Measurements from ENCODE around the gene BMX.
A peak's percentile ranks its signal among the peaks of the same experiment; 100 is the strongest.

Gene BMX

DNA sequence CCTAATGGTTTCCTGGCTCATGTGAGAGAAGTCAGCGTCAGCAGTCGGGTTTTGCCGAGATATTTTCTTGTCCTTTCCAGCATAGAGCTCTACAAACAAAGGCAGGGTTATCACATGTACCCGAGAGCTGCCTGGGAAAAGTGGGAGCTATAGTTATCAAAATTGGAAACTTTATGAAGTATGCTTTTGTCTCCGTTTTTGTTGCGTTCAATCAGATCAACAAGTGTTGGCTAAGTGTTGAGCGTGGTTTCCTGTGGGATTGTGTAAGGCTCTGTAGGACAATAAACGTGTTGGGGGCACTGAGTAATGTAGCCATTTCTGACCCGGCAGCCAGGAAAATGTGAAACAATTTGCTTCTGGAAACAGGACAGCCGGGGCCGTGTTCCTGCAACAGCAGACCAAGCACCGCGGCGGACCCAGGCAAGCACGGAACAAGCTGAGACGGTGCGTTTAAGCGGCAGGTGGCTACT is at the start of gene BMX:
TSS of gene BMX (plus strand) at position 311 of the 470 bp plus-strand sequence. CDS start 7,547 bp downstream, outside the sequence.
- no peak for DNase-seq (ENCODE audit: low read depth in 3 of 3)

DNA sequence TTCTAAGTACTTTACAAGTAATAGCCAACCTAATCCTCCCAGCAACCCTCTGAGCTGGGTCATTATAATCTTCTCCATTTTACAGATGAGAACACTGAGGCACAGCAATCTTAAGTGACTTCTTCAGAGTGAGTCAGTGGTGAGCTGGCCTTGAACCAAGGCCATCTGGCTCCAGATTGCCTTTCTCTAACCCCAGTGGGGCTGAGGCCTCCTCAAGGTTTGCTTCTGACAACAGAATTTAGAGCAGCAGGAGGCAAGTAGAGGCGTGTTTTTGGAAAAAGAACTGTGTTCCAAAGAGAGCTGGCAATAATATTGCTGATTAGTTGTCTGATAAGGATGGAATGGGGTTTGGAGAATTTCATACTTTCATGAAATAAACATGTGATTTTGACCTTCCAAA is 48.7 kb upstream of the BMX start:
- DNase-seq (ENCODE audit: low read depth in 3 of 3) = no peak

DNA sequence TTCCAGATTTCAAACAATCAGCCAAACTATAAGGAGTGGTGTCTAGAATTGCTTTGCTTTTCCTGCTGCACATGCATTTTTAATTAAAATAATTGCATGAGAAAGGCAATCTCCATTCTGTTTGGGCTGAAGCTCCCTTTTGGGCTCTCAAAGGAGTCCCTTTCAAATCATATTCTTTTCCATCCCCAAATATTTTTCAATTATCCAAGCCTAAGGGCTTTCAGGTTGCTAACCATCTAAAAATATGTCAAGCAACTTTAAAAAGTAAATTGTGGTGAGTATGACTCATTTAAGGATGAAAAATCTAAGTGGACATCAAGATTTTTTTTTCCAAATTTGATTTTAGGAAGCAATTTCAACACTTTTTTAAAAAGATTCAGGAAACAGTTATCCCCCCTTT is 35.9 kb upstream of the BMX start:
- no peak for DNase-seq (ENCODE audit: low read depth in 3 of 3)

DNA sequence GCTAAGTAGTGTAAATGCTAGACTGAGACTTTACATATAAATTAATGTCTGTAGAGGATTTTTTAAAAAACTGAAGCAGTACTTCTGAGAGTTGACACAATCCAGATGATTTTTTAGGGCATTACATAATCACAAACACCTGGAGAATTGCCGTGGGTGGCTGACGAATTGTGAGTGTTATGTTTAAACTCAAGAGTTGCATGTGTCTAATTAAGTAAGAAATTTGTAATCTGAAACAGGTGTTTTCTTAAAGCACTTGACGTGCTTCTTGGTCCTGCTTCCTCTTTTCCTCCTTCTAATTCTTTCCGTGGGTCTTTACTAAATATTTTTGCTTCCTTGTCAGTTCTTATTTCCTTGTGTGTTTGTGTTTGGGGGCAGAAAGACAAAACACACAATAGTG is 35.3 kb upstream of the BMX start:
- DNase-seq (ENCODE audit: low read depth in 3 of 3) = no peak

DNA sequence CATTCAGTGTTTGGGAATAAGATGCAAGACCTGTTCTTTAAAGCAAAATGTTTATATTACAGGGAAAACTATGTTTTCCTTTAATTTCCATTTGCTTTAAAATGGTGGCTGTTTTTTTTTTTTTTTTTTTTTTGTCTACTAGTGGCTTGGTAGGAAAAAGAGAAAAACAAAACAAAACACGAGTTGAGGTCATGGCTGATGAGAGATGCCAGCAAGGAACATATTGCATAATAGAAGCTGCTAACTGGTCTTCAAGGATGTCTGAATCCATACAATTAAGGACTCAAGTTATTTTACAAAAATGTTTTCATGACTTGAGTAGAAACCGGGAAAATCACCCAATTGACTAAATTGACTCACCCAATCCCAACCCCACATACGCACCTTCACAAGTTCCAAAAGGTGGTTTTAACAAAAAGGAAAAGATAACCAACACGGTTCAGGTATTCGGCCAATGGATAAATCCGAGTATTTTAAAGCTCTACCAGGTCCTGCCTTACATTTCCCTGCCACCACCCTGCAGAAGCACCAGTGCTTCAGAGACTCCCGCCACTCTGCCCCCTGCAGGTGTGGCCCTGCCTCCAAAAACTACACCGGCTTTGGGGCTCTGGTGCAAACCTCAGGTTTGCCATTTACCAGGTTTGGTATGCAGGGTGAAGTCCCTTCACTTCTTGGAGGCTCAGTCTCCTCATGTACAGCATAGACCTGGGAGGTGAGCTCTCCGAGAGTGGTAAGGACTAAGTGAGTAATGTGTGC is 34.5 kb upstream of the BMX start:
- no peak for DNase-seq (ENCODE audit: low read depth in 3 of 3)

DNA sequence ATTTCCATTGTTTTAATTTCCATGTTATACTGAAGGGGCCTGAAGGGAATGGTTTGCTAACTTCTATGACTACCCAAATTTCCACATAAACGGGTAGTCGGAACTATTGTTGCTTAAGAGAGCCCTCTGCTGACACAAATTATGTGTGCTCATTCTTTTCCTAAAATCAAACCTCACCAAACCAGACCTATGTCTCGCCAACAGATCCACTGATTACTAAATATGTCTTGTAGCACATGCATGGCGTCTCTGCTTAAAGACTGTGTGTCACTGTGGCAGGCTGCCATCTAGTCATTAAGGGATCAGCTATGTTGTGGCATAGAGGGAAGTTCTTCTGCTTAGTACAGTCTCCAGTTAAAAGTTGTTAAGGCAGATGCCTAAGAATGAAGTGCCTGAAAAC is 32.6 kb upstream of the BMX start:
- no peak for DNase-seq (ENCODE audit: low read depth in 3 of 3)

DNA sequence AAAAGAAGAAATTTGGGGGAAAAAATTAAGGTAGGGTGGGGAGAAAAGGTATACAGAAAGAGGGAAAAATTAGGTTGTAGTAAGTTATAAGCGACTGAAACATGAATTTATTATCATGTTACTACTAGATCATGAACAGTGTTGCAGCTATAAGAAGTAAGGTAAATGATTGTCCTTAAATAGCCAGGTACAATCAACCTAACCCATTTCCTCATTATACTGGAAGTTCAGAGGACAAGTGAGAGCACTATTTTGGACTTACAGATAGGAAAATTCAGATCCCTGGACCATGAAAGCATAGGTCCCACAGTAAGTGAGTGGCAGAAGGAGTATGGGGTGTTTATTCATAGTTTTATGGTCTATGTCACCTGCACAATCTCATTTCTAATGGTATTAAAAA is 31.0 kb upstream of the BMX start:
- no peak for DNase-seq (ENCODE audit: low read depth in 3 of 3)

DNA sequence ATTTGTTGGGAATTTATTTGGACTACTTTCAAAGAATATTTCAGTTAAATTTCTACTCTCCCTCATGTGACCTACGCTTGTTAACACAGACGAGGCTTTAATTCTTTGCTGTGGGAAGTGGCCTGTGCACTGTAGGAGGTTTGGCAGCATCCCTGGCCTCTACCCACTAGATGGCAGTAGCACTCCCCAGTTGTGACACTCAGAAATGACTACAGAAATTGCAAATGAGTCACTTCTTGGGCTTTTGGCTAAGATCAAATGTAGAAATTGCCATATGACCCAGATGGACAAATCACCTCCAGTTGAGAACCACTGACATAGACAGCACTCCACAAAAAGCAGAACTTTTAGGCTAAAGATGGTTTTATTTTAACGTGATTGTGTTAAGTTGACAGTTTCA is 29.6 kb upstream of the BMX start:
- peak in 2 of 3 experiments; percentile 11 to 17 for DNase-seq (ENCODE audit: low read depth in 3 of 3)

DNA sequence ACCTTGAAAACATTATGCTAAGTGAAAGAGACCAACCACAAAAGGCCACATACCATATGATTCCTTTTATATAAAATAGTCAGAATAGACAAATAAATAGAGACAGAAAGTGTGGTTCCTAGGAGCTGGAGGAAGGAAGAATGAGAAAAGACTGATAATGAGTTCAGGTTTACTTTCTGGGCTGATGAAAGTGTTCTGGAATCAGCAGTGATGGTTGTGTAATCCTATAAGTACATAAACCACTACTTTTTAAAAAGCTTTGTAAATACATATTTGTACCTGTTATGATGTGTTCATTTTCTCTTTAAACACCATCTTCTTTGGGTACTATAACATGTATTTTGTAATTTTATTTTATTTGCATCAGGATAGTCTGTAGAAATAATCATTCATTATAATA is 28.1 kb upstream of the BMX start:
- DNase-seq (ENCODE audit: low read depth in 3 of 3) = no peak

DNA sequence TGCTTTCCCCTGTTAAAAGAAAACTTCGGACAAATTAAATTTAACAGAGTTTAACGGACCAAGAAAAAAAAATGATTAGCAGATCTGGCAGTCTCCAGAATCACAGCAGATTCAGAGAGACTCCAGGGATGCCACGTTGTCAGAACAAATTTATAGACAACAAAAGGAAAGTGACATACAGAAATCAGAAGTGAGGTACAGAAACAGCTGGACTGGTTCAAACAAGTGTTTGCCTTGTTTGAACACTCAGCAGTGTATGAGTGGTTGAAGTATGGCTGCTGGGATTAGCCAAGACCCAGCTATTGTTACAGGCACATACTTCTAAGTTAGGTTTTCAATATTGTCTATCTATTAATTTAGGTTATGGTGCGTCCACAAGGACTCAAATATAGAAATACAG is 26.6 kb upstream of the BMX start:
- no peak for DNase-seq (ENCODE audit: low read depth in 3 of 3)

DNA sequence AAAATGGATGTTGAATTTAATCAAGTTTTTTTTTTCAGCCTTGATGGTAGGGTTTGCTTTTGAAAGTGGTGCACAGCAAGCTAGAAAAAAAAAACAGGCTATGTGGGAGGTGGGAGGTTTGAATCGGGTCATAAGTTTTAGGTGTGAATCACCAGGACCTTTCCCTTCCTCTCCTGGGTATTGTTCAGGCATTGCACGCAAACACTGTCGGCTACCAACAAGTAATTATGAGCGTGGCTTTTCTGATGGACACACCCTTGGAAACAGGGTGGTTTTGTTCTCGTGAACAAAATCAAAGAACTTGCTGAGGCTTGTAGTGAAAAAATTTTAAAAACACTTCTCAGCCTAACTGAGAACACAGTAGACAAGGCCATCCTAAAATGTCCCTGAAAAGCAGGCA is 25.6 kb upstream of the BMX start:
- no peak for DNase-seq (ENCODE audit: low read depth in 3 of 3)

DNA sequence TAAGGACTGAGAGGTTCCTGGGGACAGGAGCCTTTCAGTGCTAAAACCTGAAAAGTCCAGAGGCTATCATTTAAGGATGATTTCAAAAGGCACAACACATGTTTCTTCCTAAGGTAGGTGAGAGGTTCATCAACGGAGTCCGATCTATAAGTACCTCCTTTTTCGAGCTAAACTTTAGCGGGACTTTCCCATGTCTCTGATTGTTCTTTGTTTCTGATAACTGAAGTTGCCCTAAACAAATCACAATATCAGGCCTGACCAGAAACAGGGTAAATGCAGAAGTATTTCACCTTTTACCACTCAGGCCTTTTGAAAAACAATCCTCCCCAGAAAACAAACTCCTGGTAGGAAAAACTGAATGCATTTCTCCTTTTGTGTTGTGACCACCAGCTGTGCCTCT is 25.1 kb upstream of the BMX start:
- no peak for DNase-seq (ENCODE audit: low read depth in 3 of 3)

DNA sequence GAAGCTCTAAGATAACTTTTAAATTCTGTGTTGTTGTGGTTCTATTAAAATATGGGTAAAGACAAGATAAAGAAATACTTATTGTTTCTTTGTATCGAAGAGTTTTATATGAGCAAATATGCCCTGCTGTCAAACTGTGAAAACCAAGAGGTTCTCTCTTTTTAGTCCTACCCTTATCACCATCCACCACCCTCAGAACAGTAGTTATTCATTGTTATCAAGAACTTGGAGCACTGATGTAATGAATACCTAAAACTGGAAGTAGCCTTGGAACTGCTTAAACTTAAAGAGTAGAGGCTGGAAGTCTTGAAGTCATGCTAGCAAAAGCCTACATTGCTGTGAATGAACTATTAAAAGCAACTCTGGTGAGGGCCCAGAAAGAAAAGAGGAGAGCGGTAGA is 16.7 kb upstream of the BMX start:
- DNase-seq (ENCODE audit: low read depth in 3 of 3) = no peak

DNA sequence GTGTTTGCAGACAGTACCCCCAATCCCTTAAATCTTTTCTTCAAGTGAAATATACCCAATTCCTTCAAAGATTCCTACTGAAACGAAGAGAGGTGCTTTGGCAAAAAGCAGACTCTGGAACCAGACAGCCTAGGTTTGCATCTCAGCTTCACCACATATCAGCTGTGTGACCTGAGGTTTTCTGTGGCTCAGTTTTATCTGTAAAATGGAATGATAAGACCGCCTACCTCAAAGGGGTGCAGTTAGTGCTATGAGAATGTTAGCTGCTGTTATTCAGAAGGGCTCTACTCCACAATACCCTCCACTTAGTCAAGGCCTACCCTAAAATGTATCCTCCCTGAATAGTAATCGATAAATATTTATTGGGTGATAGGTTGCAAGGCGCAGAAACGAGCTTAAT is 8.1 kb upstream of the BMX start:
- DNase-seq (ENCODE audit: low read depth in 3 of 3) = no peak

DNA sequence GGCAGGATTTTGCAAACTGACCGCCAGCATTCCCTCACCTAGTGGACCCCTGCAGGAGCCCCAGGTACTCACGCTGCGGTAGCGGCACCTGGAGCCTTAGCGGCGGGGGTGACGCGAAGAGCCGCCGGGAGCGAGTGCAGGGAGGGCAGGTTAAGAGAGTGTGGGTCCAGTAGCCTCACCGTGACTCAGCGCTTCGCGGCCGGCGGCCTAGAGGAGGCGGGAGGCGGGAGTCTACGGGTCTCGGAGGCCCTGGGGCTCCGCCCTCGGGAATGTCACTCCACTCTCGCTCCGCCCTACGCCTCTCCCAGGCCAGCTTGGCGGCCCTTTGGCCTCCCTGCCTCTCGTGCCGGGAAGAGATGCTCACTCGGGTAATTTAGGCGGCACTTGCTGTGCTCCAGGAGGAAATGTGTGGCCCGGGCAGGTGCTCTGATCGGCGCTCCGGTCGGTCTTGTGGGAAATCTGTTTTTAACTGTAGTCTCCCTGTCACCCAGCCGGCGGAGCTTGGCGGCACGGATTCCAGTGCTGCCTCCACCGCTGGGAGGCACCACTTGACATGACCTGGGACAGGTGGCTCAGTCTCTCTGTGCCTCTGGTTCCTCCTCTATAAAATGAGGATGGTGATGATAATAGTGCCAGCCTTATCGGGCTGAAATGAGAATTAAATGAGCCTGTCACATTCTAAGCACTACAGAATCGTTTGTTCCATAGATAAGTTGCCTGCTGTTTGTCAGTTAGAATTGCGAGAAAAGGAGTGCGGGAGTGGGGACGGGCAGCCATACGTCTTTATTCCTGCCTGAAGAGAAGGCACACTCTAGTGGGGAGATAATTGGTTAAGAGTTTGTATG is 7.3 kb upstream of the BMX start, which contains the start of gene PIR:
TSS of gene PIR (minus strand) at position 216 of the 845 bp plus-strand sequence. CDS start 2,076 bp downstream, outside the sequence.
- peak; percentile 3 to 34 (median 24) for DNase-seq (ENCODE audit: low read depth in 3 of 3)

DNA sequence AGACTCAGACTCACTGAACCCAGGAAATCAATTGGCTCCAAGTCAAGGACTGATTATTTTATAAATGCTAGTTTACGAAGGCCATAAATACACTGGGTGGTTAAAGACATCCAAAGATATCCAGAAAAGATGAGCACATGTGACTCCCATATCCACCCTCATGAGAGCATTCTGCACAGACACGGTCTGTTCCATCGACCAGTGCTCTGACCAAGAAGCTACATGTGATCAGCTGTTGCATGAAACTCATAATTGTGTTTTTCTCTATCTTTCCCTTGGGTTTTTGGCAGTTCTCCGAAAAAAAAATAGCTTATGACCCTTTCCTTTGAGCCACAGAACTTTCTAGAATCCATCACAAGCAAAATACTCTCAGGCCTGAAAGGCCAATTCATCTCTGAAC is 4.8 kb upstream of the BMX start:
- no peak for DNase-seq (ENCODE audit: low read depth in 3 of 3)

DNA sequence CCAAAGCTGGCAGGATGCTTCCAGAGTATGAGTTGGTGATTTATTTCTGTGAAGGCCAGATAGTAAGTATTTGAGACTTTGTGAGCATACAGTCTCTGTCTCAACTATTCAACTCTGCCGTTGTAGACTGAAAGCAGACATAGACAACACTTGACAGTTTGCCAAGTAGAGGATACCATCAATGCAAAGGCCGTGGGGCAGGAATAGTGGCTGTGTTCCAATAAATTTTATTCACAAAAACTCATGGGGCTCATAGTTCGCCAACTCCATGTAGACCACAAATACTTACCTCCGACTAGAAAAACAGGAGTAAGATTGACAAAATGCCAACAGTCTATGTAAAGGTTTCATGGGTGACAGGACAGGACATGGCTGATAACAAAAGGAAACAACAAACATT is 3.8 kb upstream of the BMX start:
- no peak for DNase-seq (ENCODE audit: low read depth in 3 of 3)

DNA sequence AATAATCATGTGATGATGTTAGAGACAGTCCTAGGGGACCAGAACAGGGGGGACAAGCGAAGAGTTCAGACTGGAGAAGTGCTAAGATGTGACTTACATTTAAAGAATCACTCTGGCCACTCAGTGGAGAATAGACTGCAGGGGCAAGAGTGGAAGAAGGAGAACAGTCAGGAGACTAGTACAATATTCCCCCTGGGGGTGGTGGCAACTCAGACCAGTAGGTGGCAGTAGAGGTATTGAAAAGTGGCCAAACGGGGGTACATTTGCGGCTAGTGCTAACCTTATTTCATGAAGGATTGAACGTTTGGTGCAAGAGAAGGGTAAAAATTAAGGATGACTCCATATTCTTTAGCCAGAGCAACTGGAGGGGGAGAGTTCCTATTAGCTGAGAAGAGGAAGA is 2.7 kb upstream of the BMX start:
- peak in 2 of 3 experiments; percentile 10 to 17 for DNase-seq (ENCODE audit: low read depth in 3 of 3)

DNA sequence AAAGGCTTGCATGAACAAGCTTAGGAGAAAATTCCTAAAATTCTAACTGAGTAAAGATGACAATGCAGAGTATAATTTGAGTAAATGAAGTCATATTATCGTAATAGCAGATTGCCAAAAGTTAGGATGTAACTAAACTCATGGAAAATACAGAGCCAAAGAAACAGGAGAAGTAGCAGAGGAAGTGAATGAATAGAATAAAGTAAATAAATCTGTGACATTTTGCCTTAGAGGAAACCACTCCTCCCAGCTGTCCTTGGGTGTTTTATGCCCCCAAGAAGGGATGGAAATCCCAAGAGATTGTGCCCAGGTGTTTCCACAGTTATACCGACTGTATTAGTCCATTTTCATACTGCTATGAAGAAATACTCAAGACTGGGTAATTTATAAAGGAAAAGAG is 1.9 kb upstream of the BMX start:
- DNase-seq (ENCODE audit: low read depth in 3 of 3) = no peak

DNA sequence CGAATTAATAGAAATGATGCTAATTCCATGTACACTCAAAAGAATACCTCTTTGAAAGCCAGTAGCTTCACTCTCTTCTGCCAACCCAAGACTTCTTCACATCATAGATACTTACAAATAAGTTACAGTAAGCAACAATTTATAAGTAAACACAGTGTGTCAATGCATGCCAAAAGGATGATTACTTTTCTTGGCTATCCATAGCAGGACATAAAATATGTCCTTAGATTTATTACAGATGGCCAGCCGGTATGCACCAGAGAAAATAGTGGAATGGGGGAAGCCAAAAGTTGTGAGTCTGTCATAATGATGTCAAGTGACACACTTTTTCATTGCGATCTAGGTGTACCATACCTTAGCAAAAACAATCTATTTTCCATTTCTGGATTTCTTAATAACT is 631 bp upstream of the BMX start:
- DNase-seq (ENCODE audit: low read depth in 3 of 3) = no peak

DNA sequence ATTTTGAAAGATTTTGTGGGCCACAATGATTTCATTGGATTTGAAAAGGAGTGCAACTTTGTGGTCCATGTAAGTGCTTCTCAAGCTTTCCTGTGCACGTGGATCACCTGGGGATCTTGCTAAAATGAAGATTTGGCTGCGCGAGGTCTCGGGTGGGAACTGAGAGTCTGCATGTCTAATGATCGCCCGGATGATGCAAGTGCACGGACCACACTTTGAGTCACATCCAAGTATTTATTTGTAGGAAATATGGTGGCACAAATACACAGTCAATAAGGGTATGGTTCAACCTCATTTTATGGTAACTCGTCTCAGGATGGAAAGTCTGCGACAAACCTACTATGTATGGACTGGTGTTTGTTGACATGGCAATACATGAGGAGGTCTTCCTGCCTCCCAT is 899 bp downstream of the BMX start:
- no peak for DNase-seq (ENCODE audit: low read depth in 3 of 3)

DNA sequence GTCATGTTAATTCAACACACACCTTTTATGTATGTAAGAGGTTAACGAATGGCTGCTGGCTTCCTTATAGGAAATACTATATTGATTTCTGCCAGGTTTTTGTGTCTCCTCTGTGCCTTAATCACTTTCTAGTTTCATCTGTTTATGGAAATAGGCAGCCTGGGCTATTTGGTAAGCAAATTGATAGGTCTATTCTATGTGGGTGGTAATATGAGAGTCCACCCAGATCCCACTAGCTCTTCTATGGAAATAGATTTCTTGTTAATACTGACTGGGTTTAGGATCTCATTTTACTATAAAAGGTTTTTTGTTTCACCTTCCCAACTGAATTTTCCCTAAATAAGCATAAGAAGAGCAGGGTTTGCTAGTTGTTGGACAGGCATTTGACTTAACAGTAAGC is 4.1 kb downstream of the BMX start:
- DNase-seq (ENCODE audit: low read depth in 3 of 3) = no peak

DNA sequence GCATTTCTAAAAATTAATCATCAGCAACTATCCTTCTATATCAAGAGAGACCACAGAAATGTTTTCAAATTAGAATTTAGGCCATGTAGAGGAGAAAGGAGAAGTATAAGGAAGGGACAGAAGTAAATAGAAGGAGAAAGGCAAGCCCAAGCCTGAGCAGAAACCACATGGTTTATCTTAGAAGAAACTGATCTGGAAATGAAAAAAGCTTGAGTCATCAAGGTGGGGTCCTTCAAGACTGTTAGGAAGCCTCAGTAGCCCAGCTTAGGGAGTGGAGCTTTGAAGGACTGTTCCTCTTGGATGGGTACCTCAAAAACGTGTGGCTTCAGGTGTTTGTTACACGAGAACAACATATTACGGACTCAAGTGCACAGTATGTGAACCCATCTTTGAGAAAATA is 4.5 kb downstream of the BMX start:
- DNase-seq (ENCODE audit: low read depth in 3 of 3) = no peak

Data from stimulated activated CD4-positive, alpha-beta T cell treated with anti-CD3 and anti-CD28 coated beads, TNF-alpha, amount 100 ng/mL, for 4 hours (primary cell).